ENCODE measurements around the gene DLGAP4.

The DLGAP4 gene

GRCh38 chr20:36353740-36354139 is 47.6 kb downstream of the DLGAP4 start:
- DNase-seq (ENCODE audit: low read depth) = no peak

DNA sequence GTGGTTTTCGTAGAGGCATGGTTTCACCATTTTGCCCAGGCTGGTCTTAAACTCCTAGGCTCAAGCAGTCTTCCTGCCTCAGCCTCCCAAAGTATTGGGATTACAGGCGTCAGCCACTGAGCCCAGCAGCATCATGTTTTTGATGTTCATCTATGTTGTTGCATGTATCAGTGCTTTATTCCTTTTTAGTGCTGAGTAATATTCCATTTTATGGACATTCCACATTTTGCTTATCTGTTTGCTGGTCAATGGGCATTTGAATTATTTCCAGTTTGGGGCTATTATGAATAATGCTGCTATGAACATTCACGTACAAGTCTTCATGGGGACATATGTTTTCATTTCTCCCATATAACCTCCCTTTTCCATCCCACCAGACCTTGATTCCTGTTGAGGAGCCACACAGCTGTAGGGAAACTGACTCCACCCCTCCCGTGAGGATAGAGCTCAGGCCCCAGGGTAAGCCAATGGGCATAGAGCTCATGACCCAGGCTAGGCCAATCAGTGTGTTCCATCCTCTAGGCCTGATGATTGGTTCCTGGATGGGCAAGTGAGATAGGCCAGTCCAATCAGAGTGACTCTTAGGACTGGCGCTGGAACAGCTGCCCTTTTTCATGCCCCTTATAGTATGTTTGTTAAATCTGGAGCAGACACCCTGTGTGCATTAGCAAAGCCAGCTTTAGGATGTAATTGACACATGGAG is 49.5 kb downstream of the DLGAP4 start:
- DNase-seq (ENCODE audit: low read depth) = no peak

DNA sequence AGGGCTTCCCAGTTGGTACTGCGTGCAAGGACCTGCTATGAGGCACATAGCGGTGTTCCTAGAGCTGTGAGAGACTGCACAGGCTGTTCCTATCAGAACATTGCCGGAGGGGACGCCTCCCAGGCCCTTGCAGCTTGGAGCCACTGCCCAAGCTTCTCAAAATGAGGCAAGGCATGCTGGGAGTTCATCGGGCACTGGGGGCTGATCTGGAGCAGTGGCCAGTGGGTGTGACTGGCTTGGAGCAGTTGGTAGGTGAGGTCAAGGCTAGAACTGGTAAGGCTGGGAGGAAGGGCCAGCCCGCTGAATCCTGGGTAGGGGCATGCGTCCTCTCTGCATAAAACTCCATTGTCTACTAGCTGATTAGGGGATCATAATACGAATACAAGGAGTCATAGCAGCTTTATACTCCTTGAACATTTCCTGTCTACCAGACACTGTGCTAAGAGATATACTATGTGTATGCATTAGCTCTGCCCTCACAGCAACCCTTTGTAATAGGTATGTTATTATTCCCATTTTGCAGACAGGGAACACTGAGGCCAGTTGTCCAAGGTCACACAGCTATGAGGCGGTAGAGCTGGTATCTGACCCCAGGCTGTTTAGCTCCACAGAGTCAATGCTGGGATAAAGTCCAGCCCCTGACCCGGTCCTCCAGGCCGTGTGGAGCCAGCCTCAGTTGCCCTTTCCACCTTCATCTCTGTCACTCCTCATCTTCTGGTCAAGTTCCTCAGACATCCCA is 53.7 kb downstream of the DLGAP4 start:
- DNase-seq (ENCODE audit: low read depth) = no peak

GRCh38 chr20:36360429-36360828 is 54.3 kb downstream of the DLGAP4 start:
- DNase-seq (ENCODE audit: low read depth) = no peak

DNA sequence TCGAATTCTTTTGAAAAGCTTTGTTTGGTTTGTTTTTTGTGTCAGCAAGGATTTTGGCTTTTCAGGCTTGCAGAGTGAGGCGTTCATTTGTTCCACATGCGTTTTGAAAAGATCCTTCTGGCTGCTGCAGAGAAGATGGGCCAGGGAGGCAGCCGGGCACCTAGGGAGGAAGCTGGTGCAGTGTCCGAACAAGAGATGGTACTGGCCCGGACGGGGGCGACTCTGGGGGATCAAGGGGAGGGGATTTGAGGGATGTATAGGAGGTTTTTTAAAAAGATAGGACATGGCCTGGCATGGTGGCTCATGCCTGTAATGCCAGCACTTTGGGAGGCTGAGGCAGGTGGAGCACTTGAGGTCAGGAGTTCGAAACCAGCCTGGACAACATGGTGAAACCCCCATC is 55.3 kb downstream of the DLGAP4 start:
- no peak for DNase-seq (ENCODE audit: low read depth)

GRCh38 chr20:36362261-36362660 is 56.1 kb downstream of the DLGAP4 start:
- DNase-seq (ENCODE audit: low read depth) = no peak

GRCh38 chr20:36362978-36363713 is 57.0 kb downstream of the DLGAP4 start:
- no peak for DNase-seq (ENCODE audit: low read depth)

GRCh38 chr20:36364506-36364905 is 58.4 kb downstream of the DLGAP4 start:
- no peak for DNase-seq (ENCODE audit: low read depth)

- no peak for DNase-seq (ENCODE audit: low read depth)
Measured at GRCh38 chr20:36366623-36367369, 60.7 kb downstream of the DLGAP4 start.

DNA sequence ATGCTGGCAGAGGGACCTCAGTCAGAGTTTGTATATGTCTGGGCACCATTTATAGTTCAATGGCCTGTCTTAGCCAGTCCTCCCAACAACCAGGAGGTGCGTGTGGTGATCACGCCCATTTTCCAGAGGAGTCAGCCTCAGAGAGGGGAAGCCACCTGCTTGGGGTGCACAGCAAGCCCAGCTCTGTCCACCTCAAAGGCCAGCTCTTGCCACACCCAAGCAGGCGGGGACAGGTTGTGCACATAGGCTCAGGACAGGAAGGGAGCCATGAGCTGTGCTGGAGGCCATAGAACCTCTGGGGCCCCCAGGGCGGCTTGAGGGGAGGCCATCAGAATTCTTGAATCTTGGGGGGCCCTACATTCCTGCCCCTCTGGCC is 61.2 kb downstream of the DLGAP4 start:
- DNase-seq (ENCODE audit: low read depth) = no peak

DNA sequence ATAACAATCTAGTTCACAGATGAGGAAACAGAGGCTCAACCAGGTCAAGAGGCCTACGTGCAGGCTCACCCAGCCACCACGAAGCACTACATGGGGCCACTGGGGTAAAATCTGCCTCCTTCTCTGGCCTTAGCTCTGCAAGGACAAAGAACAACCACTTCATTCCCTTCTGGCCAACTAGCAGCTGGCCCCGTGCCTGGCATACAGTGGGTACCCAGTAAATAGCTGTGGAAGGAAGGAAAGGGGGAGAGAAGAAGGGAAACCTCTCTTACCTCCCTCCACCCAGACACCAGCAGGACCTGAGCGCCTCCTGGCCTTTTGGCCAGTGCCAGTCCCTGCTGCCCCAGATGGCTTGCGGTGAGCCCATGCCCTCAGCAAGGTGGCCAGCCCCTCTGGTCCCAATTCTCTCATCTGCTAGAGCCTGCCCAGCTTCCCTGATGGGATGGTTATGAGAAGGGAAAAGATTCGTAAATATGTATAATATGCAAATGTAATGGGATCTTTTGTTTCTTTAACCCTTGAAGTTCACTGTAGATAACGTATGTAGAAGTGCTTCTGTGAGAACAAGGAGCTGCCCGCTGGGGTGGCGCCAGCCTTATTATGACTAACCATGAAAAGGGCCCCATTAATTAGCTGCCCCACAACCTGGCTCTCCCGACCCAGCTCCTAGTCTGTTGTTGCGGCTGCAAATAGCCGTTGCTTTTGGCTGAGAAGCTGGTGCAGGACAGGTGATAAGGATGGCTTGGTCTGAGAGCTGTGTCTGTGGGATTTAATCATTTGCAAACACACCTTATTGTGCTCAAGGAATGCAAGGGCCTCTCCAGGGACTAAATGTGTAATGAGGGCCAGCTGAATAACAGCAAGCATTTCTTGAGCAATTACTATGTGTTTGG is 62.0 kb downstream of the DLGAP4 start:
- no peak for DNase-seq (ENCODE audit: low read depth)

GRCh38 chr20:36368869-36369268 is 62.7 kb downstream of the DLGAP4 start:
- DNase-seq (ENCODE audit: low read depth) = no peak

- no peak for DNase-seq (ENCODE audit: low read depth)
Measured at GRCh38 chr20:36369739-36370138, 63.6 kb downstream of the DLGAP4 start.

- DNase-seq (ENCODE audit: low read depth) = no peak
Measured at GRCh38 chr20:36370991-36371790, 65.1 kb downstream of the DLGAP4 start.

- DNase-seq (ENCODE audit: low read depth) = no peak
Measured at GRCh38 chr20:36372666-36373065, 66.5 kb downstream of the DLGAP4 start.

DNA sequence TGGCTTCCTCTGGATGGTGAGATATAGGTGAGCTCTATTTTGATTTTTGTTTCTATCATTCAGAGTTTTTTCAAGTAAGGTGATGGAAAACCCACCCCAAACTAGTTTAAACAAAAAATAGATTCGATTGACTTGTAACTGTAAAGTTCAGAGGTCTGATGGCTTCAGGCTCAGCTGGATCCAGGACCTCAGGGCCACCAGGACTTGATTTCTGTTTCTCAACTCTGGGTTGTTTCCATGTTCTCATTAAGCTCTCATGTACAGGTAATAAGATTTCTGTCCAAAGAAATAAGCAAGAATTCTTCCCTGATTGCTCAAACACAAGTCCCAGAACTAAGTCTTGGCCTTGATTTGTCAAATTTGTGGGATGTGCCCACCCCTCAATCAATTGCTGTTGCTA is 67.0 kb downstream of the DLGAP4 start:
- no peak for DNase-seq (ENCODE audit: low read depth)

GRCh38 chr20:36374995-36375394 is 68.9 kb downstream of the DLGAP4 start:
- DNase-seq (ENCODE audit: low read depth) = no peak

DNA sequence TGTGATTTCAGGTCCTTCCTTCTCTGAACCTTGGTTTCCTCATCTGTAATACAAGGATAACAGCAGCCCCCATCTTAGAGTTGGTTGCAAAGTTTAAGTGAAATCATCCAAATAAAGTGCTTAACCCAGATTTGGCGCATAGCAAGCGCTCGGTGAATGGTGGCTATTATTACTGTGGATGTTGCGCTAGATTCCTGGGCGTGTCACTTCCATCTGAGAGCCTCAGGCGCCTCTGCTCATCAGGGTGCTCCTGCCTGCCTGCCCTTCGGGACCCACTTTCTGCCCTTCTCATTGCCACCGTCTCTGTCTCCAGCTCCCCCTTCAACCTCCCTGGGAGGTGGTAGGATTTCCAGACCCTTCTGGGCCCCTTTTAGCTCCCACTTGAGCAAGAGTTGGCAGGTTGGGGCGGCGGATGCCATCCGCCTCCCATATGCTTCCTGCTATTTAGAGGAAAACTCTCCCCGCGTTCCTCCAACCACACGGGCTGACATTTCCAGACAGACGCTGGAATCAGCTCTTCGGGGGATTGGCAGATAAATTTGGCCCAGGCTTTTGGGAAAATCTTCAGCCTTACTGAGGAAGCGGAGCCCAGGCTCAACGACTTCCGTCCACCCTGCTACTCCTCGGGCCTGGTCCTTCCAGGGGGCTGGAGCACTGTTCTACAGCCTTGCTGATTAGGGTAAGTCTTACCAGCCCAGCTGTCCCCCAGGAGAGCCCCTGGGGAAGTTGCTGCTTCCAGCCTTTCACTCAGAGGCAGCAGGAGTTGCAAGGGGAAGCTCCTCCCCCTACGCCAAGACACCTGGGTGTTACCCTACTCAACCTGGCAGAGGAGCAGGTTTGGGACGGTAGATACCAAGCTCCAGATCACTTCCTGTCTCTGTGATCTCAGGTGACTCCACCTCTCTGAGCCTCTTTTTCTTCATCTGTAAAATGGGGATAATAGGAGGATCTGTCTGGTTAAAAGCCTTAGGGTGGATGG is 71.5 kb downstream of the DLGAP4 start:
- DNase-seq (ENCODE audit: low read depth) = no peak

GRCh38 chr20:36378686-36379085 is 72.5 kb downstream of the DLGAP4 start:
- no peak for DNase-seq (ENCODE audit: low read depth)
